Measurements from ENCODE around the gene C17orf50.
A peak's percentile ranks its signal among the peaks of the same experiment; 100 is the strongest.

DNA sequence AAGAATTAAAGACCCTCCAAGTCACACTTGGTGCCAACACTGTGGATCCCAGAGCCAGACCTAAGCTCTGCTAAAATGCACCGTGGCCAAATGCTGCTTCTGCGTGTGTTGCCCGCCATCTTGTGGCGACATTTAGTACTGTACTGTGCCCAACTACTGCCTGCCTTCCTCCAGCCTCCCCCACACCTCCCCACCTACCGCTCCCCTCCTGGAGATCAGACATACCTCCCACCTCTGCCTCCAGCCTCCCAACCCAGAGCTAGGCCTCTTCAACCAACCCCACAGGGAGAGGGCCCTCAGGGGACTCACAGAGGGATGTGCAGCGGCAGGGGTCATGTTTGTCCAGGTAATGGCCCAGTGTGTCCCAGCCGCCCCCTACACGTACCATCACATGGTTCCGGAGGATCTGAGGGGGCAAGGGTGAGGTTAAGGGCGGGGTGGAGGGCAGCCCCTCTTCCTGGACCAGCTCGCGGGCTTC lies 13.1 kb upstream of the C17orf50 start:
- TF ChIP-seq, protein P1, sequence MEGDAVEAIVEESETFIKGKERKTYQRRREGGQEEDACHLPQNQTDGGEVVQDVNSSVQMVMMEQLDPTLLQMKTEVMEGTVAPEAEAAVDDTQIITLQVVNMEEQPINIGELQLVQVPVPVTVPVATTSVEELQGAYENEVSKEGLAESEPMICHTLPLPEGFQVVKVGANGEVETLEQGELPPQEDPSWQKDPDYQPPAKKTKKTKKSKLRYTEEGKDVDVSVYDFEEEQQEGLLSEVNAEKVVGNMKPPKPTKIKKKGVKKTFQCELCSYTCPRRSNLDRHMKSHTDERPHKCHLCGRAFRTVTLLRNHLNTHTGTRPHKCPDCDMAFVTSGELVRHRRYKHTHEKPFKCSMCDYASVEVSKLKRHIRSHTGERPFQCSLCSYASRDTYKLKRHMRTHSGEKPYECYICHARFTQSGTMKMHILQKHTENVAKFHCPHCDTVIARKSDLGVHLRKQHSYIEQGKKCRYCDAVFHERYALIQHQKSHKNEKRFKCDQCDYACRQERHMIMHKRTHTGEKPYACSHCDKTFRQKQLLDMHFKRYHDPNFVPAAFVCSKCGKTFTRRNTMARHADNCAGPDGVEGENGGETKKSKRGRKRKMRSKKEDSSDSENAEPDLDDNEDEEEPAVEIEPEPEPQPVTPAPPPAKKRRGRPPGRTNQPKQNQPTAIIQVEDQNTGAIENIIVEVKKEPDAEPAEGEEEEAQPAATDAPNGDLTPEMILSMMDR (IDR thresholded peaks at IDR 0.05): peak; percentile 96
- TF ChIP-seq POLR2A (IDR thresholded peaks at IDR 0.05; ENCODE audit: low read length) (no peak), HDAC2 (IDR thresholded peaks at IDR 0.05) (no peak), CEBPB (IDR thresholded peaks at IDR 0.05) (no peak), EP300 (IDR thresholded peaks at IDR 0.05) (no peak), RAD21 (conservative IDR thresholded peaks at IDR 0.05 in 1 of 2, IDR thresholded peaks at IDR 0.05 in 1 of 2) (peak; percentile 97 to 99), POLR2AphosphoS2 (conservative IDR thresholded peaks at IDR 0.05; ENCODE audit: low read length) (no peak), CHD2 (IDR thresholded peaks at IDR 0.05; ENCODE audit: low read length, partially characterized antibody) (no peak), RCOR1 (IDR thresholded peaks at IDR 0.05; ENCODE audit: low read depth, low read length) (no peak), CHD4 (IDR thresholded peaks at IDR 0.05; ENCODE audit: borderline replicate concordance) (no peak)
- TF ChIP-seq, protein P2, sequence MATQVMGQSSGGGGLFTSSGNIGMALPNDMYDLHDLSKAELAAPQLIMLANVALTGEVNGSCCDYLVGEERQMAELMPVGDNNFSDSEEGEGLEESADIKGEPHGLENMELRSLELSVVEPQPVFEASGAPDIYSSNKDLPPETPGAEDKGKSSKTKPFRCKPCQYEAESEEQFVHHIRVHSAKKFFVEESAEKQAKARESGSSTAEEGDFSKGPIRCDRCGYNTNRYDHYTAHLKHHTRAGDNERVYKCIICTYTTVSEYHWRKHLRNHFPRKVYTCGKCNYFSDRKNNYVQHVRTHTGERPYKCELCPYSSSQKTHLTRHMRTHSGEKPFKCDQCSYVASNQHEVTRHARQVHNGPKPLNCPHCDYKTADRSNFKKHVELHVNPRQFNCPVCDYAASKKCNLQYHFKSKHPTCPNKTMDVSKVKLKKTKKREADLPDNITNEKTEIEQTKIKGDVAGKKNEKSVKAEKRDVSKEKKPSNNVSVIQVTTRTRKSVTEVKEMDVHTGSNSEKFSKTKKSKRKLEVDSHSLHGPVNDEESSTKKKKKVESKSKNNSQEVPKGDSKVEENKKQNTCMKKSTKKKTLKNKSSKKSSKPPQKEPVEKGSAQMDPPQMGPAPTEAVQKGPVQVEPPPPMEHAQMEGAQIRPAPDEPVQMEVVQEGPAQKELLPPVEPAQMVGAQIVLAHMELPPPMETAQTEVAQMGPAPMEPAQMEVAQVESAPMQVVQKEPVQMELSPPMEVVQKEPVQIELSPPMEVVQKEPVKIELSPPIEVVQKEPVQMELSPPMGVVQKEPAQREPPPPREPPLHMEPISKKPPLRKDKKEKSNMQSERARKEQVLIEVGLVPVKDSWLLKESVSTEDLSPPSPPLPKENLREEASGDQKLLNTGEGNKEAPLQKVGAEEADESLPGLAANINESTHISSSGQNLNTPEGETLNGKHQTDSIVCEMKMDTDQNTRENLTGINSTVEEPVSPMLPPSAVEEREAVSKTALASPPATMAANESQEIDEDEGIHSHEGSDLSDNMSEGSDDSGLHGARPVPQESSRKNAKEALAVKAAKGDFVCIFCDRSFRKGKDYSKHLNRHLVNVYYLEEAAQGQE (IDR thresholded peaks at IDR 0.05): no peak
- TF ChIP-seq, protein P3, sequence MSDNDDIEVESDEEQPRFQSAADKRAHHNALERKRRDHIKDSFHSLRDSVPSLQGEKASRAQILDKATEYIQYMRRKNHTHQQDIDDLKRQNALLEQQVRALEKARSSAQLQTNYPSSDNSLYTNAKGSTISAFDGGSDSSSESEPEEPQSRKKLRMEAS (IDR thresholded peaks at IDR 0.05): no peak

All from A549 (cell line).